Left lung (tissue), 10 donors: ENCODE data around the gene PLEK. TPM values are rescaled to one million over a fixed set of nuclear protein-coding genes. Genes with fewer than 3 reads are reported as not detected.
A peak's percentile ranks its signal among the peaks of the same experiment; 100 is the strongest.
"Not testable (repeated sequence)": the region's sequence is repeated elsewhere in the genome, so short reads cannot be mapped to it uniquely, and the experiment has no call there.

Experiments
- ATAC-seq: fragments of 200-7000 bp; cut with Tn5 transposase; one replicate; pipeline ENCODE4 v1.9.1; 2020; ENCODE audit warnings: moderate library complexity
- DNase-seq, 4 donors: peaks; one replicate each; pipeline ENCODE4 v3.0.0-alpha.2; 2013 to 2020
- H3K27ac ChIP-seq, 2 donors: fragments of 200-600 bp; sonication (generic) in 1 of 2; one replicate each; pipeline versions ENCODE4 v1.5.0 to v1.8.0; 2020 to 2021
- H3K27me3 ChIP-seq, 2 donors: fragments of 200-600 bp; sonication (generic) in 1 of 2; one replicate each; pipeline versions ENCODE4 v1.5.0 to v1.8.0; 2020 to 2021
- H3K36me3 ChIP-seq, 2 donors: fragments of 200-600 bp; sonication (generic) in 1 of 2; one replicate each; pipeline versions ENCODE4 v1.5.0 to v1.8.0; 2020 to 2021
- H3K4me1 ChIP-seq, 2 donors: fragments of 200-600 bp; one replicate each; pipeline ENCODE4 v1.8.0; 2021
- H3K4me3 ChIP-seq, 2 donors: fragments of 200-600 bp; sonication (generic) in 1 of 2; one replicate each; pipeline versions ENCODE4 v1.5.0 to v1.8.0; 2020 to 2021; ENCODE audit warnings: mild to moderate bottlenecking in 1 of 2
- H3K9me3 ChIP-seq, 2 donors: fragments of 200-600 bp; sonication (generic) in 1 of 2; one replicate each; pipeline versions ENCODE4 v1.5.0 to v1.8.0; 2020 to 2021
- intact Hi-C, 2 donors: fragments of 100-400 bp; cut with DNase I; formaldehyde crosslinking; loops; one replicate each; pipeline versions ENCODE4 v1.11.2 to v1.14.2; 2022
- polyA plus RNA-seq, 6 donors: library from polyadenylated mRNA; unstranded; fragments of 120-200 nt; gene quantifications; one replicate each; pipeline ENCODE4 v1.2.1, GENCODE V29; 2013; ENCODE audit not compliant: insufficient read length in 6 of 6
- total RNA-seq, 2 donors: library from RNA; stranded (reverse); fragmentation: NEBNext Ultra II Directional; extraction: Animal tissue kit (Norgen Biotek cat#: 25700); gene quantifications; one replicate each; pipeline ENCODE4 v1.2.1, GENCODE V29; 2021
- TF ChIP-seq, protein P1 (sequence below), 2 donors: fragments of 200-600 bp; sonication (generic) in 1 of 2; IDR thresholded peaks; one replicate each; pipeline versions ENCODE4 v1.5.0 to v1.8.0; 2021; ENCODE audit warnings: antibody characterized with exemption in 2 of 2
- donor health status: DM: no; HTN: yes; CAD: no.
- donor health status: DM: no; HTN: no; CAD: no.

The PLEK gene
- total and polyA plus RNA-seq, 8 donors = 9.0 to 67.3 (median 11.7) TPM

DNA sequence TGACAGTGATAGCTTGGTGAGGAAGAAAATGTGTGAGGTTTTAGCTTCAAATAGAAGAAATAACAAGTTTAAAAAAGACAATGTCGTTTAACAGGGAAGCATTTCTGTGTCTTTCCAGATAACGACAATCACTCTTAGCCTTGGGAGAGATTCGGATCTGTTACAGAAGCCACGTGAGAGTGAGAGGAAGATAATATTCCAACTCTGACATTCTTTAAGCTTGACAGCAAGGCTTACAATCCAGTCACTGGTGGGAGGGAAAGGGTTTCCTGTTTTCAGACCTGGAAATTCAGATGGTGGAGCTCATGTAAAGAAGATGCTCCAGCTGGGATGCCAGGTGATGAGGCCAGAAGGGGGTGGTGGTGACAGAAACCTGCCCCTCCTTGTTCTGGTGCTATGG is 71.2 kb downstream of the PLEK start:
- no peaks in the 10 kb centered on the region for H3K27me3 ChIP-seq
- no peak overlapping the region for H3K4me3 ChIP-seq
- TF ChIP-seq, protein P1, sequence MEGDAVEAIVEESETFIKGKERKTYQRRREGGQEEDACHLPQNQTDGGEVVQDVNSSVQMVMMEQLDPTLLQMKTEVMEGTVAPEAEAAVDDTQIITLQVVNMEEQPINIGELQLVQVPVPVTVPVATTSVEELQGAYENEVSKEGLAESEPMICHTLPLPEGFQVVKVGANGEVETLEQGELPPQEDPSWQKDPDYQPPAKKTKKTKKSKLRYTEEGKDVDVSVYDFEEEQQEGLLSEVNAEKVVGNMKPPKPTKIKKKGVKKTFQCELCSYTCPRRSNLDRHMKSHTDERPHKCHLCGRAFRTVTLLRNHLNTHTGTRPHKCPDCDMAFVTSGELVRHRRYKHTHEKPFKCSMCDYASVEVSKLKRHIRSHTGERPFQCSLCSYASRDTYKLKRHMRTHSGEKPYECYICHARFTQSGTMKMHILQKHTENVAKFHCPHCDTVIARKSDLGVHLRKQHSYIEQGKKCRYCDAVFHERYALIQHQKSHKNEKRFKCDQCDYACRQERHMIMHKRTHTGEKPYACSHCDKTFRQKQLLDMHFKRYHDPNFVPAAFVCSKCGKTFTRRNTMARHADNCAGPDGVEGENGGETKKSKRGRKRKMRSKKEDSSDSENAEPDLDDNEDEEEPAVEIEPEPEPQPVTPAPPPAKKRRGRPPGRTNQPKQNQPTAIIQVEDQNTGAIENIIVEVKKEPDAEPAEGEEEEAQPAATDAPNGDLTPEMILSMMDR (IDR thresholded peaks at IDR 0.05) = no peak
- intact Hi-C loops = no loop called here
- H3K9me3 ChIP-seq = no peaks in the 10 kb centered on the region
- ATAC-seq = no peak
- H3K27ac ChIP-seq = peak overlapping the region; percentile 7 to 60
- no peak for DNase-seq
- peaks cover 10 to 13% of the 10 kb centered on the region in 2 donors for H3K4me1 ChIP-seq
- no peaks in the 10 kb centered on the region for H3K36me3 ChIP-seq

DNA sequence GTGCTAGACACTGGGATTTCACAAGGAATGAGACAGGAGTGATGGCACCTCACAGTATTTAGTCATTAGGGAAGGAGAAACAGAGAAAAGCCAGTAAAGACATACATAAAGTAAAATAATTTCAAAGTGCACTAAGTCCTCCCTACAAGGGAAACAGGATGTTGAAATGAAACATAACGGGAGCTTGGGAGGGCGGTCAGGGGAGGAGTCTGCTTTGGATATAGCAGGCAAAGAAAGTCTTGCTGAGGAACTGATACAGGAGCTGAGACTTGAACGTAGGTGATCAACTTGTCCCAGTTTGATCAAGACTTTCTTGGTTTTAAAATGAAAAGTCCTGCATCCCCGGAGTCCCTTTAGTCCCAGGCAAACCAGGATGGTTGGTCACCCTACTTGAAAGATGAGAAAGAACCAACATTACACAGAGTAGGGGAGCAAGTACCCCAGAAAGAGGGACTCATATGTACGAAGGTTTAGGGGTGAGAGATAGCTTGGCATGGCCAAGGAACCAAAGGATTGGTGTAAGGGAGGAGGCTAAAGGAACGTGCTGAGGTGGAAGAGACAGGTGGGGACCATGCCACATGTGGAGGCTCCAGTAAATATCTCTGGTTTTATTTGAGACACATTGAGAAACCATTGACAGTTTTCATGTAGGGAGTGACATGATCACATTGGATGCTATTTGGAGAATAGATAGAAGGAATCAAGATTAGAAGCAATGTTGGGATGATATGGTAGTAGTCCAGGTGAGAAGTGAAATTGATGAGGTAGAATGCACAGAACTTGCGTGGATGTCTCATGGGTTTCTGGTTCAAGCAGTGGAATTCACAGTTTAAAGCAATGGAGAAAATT is 73.6 kb downstream of the PLEK start:
- no peaks in the 10 kb centered on the region for H3K27me3 ChIP-seq
- DNase-seq (no peak), ATAC-seq (no peak)
- no peak overlapping the region for H3K27ac ChIP-seq
- TF ChIP-seq, protein P1 (IDR thresholded peaks at IDR 0.05) = no peak
- H3K4me1 ChIP-seq = peaks cover 14 to 20% of the 10 kb centered on the region in 2 donors
- no peaks in the 10 kb centered on the region for H3K36me3 ChIP-seq
- intact Hi-C loops = no loop called here
- H3K4me3 ChIP-seq = no peak overlapping the region
- no peaks in the 10 kb centered on the region for H3K9me3 ChIP-seq

DNA sequence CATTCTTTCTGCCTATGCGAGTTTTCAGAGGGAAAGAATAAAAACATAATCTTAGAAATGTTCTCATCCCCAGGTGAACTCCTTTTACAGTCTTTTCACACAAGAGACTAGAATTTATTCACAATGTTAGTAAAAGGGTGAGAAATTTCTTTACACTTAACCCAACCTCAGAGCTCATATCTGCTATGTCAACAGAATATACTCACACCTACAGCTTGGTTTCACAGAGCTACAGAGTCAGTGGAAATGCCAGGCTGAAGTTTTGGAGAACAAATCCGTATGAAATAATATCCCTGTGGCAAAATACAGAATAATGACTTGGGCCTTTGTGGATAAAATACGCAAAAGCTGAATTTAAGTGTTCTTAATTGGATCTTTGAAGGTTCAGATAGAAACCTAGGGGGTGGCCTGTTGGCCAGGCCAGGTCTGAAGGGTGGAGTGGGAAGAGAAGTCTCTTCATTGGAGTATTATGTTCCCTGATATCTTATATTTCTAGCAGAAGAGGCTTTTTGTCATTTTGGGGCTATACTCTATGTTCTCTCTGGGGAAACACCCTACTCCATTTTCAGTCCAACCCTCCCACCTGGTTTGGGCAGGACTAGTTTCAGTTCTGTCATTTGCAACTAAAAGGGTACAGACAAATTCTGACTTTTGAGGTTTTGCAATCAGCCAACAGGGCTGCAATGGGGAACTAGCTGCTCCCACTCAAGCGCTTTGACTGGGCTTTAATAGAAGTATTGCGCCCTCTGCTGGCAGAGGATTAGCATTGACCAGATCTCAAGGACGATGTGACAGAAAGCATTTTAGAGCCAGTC is 76.3 kb downstream of the PLEK start:
- intact Hi-C loops = loop anchor here in 1 of 2 donors (5.0 kb wide), 1 partner anchor 79 kb away; no protein-coding TSS in a partner anchor
- Histone ChIP-seq H3K4me3 (no peak overlapping the region), H3K36me3 (no peaks in the 10 kb centered on the region), H3K4me1 (peaks cover 14 to 20% of the 10 kb centered on the region in 2 donors), H3K27ac (peak overlapping the region in 1 of 2 donors; percentile 24), H3K9me3 (no peaks in the 10 kb centered on the region), H3K27me3 (no peaks in the 10 kb centered on the region)
- DNase-seq (peak in 3 of 4 donors; percentile 84 to 92 (median 86)), ATAC-seq (peak; percentile 97)
- TF ChIP-seq, protein P1 (IDR thresholded peaks at IDR 0.05) = peak; percentile 86 to 93

DNA sequence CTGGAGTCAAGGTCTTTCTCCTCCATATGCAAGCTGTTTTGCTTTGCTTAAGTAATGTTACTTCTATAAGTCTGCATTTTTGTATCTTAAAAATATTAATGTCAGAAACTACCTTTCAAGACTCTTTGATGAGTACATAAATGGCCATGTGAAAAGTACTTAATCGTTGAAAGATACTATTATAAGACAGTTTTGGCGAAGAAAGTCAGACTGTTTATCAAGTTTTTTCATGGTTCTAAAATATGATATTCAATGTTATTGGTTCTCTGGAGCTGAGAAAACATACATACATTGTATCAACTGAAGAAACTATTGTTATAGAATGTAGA is 76.9 kb downstream of the PLEK start:
- Histone ChIP-seq H3K4me1 (peaks cover 9 to 20% of the 10 kb centered on the region in 2 donors), H3K4me3 (no peak overlapping the region), H3K36me3 (no peaks in the 10 kb centered on the region), H3K27me3 (no peaks in the 10 kb centered on the region), H3K27ac (no peak overlapping the region), H3K9me3 (peaks cover 0 to under 1% of the 10 kb centered on the region in 2 donors)
- TF ChIP-seq, protein P1 (IDR thresholded peaks at IDR 0.05) = peak in 1 of 2 donors; percentile 27
- intact Hi-C loops = loop anchor here in 1 of 2 donors (5.0 kb wide), 1 partner anchor 80 kb away; no protein-coding TSS in a partner anchor
- DNase-seq = no peak
- ATAC-seq = no peak

DNA sequence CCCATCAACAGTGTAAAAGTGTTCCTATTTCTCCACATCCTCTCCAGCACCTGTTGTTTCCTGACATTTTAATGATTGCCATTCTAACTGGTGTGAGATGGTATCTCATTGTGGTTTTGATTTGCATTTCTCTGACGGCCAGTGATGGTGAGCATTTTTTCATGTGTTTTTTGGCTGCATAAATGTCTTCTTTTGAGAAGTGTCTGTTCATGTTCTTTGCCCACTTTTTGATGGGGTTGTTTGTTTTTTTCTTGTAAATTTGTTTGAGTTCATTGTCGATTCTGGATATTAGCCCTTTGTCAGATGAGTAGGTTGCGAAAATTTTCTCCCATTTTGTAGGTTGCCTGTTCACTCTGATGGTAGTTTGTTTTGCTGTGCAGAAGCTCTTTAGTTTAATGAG is 81.3 kb downstream of the PLEK start:
- H3K27me3 ChIP-seq, H3K4me1 ChIP-seq, ATAC-seq, DNase-seq, H3K4me3 ChIP-seq, H3K36me3 ChIP-seq, intact Hi-C loops, H3K27ac ChIP-seq: not testable (repeated sequence)
- peaks cover 0 to 22% of the 10 kb centered on the region in 2 donors for H3K9me3 ChIP-seq

Other genes with a start within 250 kb of the PLEK start
- 10 to 100 TPM in 1 of 2 donors, 1 to 10 TPM in 1; 9.4 to 13.9 TPM for gene PNO1, start 207.4 kb upstream of the PLEK start, total RNA-seq
- gene PNO1, start 207.4 kb upstream of the PLEK start, polyA plus RNA-seq = 10 to 100 TPM; 11.2 to 17.7 (median 13.5) TPM
- 10 to 100 TPM; 50.2 to 69.0 TPM for gene PPP3R1, start 112.8 kb upstream of the PLEK start, total RNA-seq
- gene PPP3R1, start 112.8 kb upstream of the PLEK start, polyA plus RNA-seq = 10 to 100 TPM; 58.0 to 74.2 (median 66.9) TPM
- 10 to 100 TPM; 16.9 to 20.1 TPM for gene CNRIP1, start 45.3 kb upstream of the PLEK start, total RNA-seq
- 10 to 100 TPM; 44.7 to 50.8 (median 47.4) TPM for gene CNRIP1, start 45.3 kb upstream of the PLEK start, polyA plus RNA-seq
- gene FBXO48, start 102.0 kb downstream of the PLEK start, total RNA-seq = 1 to 10 TPM; 1.5 TPM
- gene FBXO48, start 102.0 kb downstream of the PLEK start, polyA plus RNA-seq = 1 to 10 TPM; 2.3 to 3.2 (median 2.6) TPM
- gene APLF, start 102.3 kb downstream of the PLEK start, total RNA-seq = 1 to 10 TPM; 3.6 to 4.3 TPM
- gene APLF, start 102.3 kb downstream of the PLEK start, polyA plus RNA-seq = 1 to 10 TPM; 3.3 to 4.4 (median 3.9) TPM